Posterior vena cava (tissue), 2 donors: Measurements from ENCODE around the gene GTPBP6. TPM values are rescaled to one million over a fixed set of nuclear protein-coding genes. Genes with fewer than 3 reads are reported as not detected.
"Not testable (repeated sequence)": the region's sequence is repeated elsewhere in the genome, so short reads cannot be mapped to it uniquely, and the experiment has no call there.

ENCODE experiments used
- DNase-seq: peaks from one replicate; pipeline ENCODE4 v3.0.0-alpha.2; 2020; ENCODE audit warnings: low spot score
- intact Hi-C, 2 donors: fragments of 100-400 bp; cut with DNase I; formaldehyde crosslinking; loops; one replicate each; pipeline versions ENCODE4 v1.14.1 to v1.14.2; 2022 to 2023
- total RNA-seq, 2 donors: library from RNA; stranded (reverse); fragmentation: NEBNext Ultra II Directional; extraction: Animal tissue kit (Norgen Biotek cat#: 25700); gene quantifications; one replicate each; pipeline ENCODE4 v1.2.1, GENCODE V29; 2021
- donor health status: DM: yes; HTN: yes; CAD: no.
- donor health status: DM: yes; HTN: yes; CAD: no.

Gene GTPBP6
- total RNA-seq, 2 donors from 2014 or later = 31.1 to 34.9 TPM

- intact Hi-C loops = no loop called here
- no peak for DNase-seq
These were observed 20.3 kb upstream of the GTPBP6 start for GRCh38 chrX:338836-339400.

GRCh38 chrX:338281-338835 lies 19.8 kb upstream of the GTPBP6 start:
- peak; percentile 81 for DNase-seq
- intact Hi-C loops = no loop called here

GRCh38 chrX:337331-337831 lies 18.8 kb upstream of the GTPBP6 start:
- peak; percentile 69 for DNase-seq
- intact Hi-C loops = no loop called here

GRCh38 chrX:336227-336626 lies 17.6 kb upstream of the GTPBP6 start:
- intact Hi-C loops = no loop called here
- DNase-seq = peak; percentile 63

GRCh38 chrX:335758-336155 lies 17.2 kb upstream of the GTPBP6 start:
- DNase-seq = peak; percentile 42
- intact Hi-C loops = no loop called here

GRCh38 chrX:334971-335757 lies 16.6 kb upstream of the GTPBP6 start:
- intact Hi-C loops = no loop called here
- DNase-seq = peak; percentile 80

GRCh38 chrX:334331-334891 lies 15.8 kb upstream of the GTPBP6 start:
- peak; percentile 76 for DNase-seq
- intact Hi-C loops = no loop called here

GRCh38 chrX:333611-334311 lies 15.2 kb upstream of the GTPBP6 start:
- intact Hi-C loops = no loop called here
- DNase-seq = peak; percentile 68

- intact Hi-C loops = no loop called here
- peak; percentile 62 for DNase-seq
These were observed 14.5 kb upstream of the GTPBP6 start for GRCh38 chrX:332916-333610.

GRCh38 chrX:332496-332860 lies 13.9 kb upstream of the GTPBP6 start:
- DNase-seq = peak; percentile 72
- intact Hi-C loops = no loop called here

GRCh38 chrX:331825-332495 lies 13.4 kb upstream of the GTPBP6 start:
- intact Hi-C loops = no loop called here
- peak; percentile 77 for DNase-seq

GRCh38 chrX:331151-331824 lies 12.7 kb upstream of the GTPBP6 start:
- intact Hi-C loops = no loop called here
- DNase-seq = peak; percentile 85

GRCh38 chrX:330726-331150 lies 12.1 kb upstream of the GTPBP6 start:
- DNase-seq = peak; percentile 69
- intact Hi-C loops = no loop called here

GRCh38 chrX:330141-330725 lies 11.6 kb upstream of the GTPBP6 start:
- peak; percentile 25 for DNase-seq
- intact Hi-C loops = not testable (repeated sequence)

- intact Hi-C loops = no loop called here
- DNase-seq = peak; percentile 71
These were observed 10.8 kb upstream of the GTPBP6 start for GRCh38 chrX:329291-329910.

- intact Hi-C loops = no loop called here
- DNase-seq = peak; percentile 67
These were observed 9.1 kb upstream of the GTPBP6 start for GRCh38 chrX:327660-328126.

GRCh38 chrX:324664-325063 lies 6.1 kb upstream of the GTPBP6 start:
- DNase-seq = peak; percentile 65
- intact Hi-C loops = not testable (repeated sequence)
